Parathyroid adenoma (tissue), 2 donors: Measurements from ENCODE around the gene CSPG4.

ENCODE experiments used
- H2AFZ ChIP-seq: fragments of 300-600 bp; sonication (generic); one replicate; pipeline ENCODE4 v1.7.0; 2017; ENCODE audit warnings: antibody characterized with exemption, mild to moderate bottlenecking
- H3K27ac ChIP-seq: fragments of 300-600 bp; sonication (generic); one replicate; pipeline ENCODE4 v1.7.0; 2017
- H3K27me3 ChIP-seq: fragments of 300-600 bp; sonication (generic); one replicate; pipeline ENCODE4 v1.7.0; 2017; ENCODE audit warnings: low read length; ENCODE audit not compliant: control insufficient read depth, insufficient read depth
- H3K36me3 ChIP-seq: fragments of 300-600 bp; sonication (generic); one replicate; pipeline ENCODE4 v1.7.0; 2017; ENCODE audit warnings: low read length; ENCODE audit not compliant: control insufficient read depth, insufficient read depth
- H3K4me1 ChIP-seq: fragments of 300-600 bp; sonication (generic); one replicate; pipeline ENCODE4 v1.7.0; 2017; ENCODE audit warnings: control low read depth
- H3K4me2 ChIP-seq: fragments of 300-600 bp; sonication (generic); one replicate; pipeline ENCODE4 v1.7.0; 2017; ENCODE audit warnings: low read length
- H3K4me3 ChIP-seq: fragments of 300-600 bp; sonication (generic); one replicate; pipeline ENCODE4 v1.7.0; 2017; ENCODE audit warnings: low read depth, low read length
- H3K79me2 ChIP-seq: fragments of 300-600 bp; sonication (generic); one replicate; pipeline ENCODE4 v1.7.0; 2017; ENCODE audit warnings: control low read depth
- H3K9ac ChIP-seq: fragments of 300-600 bp; sonication (generic); one replicate; pipeline ENCODE4 v1.7.0; 2017; ENCODE audit warnings: mild to moderate bottlenecking
- H3K9me3 ChIP-seq: fragments of 300-600 bp; sonication (generic); one replicate; pipeline ENCODE4 v1.7.0; 2017; ENCODE audit warnings: low read length; ENCODE audit not compliant: control insufficient read depth
- CTCF ChIP-seq: fragments of 300-600 bp; sonication (generic); IDR thresholded peaks from one replicate; pipeline ENCODE4 v1.7.0; 2017; ENCODE audit warnings: antibody characterized with exemption, mild to moderate bottlenecking
- donor health status: primary hyperparathyroidism.

Gene CSPG4

GRCh38 chr15:75723847-75724660, 11.4 kb upstream of the CSPG4 start:
- Histone ChIP-seq H3K4me1 (no peaks in the 10 kb centered on the region), H3K79me2 (no peaks in the 10 kb centered on the region), H3K36me3 (no peaks in the 10 kb centered on the region), H3K27ac (no peak overlapping the region), H3K9ac (no peak overlapping the region), H3K27me3 (no peaks in the 10 kb centered on the region), H3K4me2 (no peak overlapping the region), H3K9me3 (no peaks in the 10 kb centered on the region), H3K4me3 (no peak overlapping the region), H2AFZ (no peak overlapping the region)
- no peak for TF ChIP-seq CTCF

- H3K27me3 ChIP-seq: no peaks in the 10 kb centered on the region
- no peak overlapping the region for H3K27ac ChIP-seq
- H2AFZ ChIP-seq: no peak overlapping the region
- no peak overlapping the region for H3K4me2 ChIP-seq
- TF ChIP-seq CTCF: no peak
- H3K36me3 ChIP-seq: no peaks in the 10 kb centered on the region
- no peaks in the 10 kb centered on the region for H3K4me1 ChIP-seq
- no peaks in the 10 kb centered on the region for H3K79me2 ChIP-seq
- no peak overlapping the region for H3K4me3 ChIP-seq
- H3K9ac ChIP-seq: no peak overlapping the region
- H3K9me3 ChIP-seq: no peaks in the 10 kb centered on the region
These were observed 10.7 kb upstream of the CSPG4 start for GRCh38 chr15:75723171-75723846.

GRCh38 chr15:75721923-75722870, 9.5 kb upstream of the CSPG4 start:
- H3K79me2 ChIP-seq: no peaks in the 10 kb centered on the region
- H3K4me3 ChIP-seq: no peak overlapping the region
- H3K9ac ChIP-seq: no peak overlapping the region
- H3K27ac ChIP-seq: no peak overlapping the region
- TF ChIP-seq CTCF: no peak
- no peak overlapping the region for H3K4me2 ChIP-seq
- no peaks in the 10 kb centered on the region for H3K4me1 ChIP-seq
- H3K27me3 ChIP-seq: no peaks in the 10 kb centered on the region
- H2AFZ ChIP-seq: no peak overlapping the region
- H3K36me3 ChIP-seq: no peaks in the 10 kb centered on the region
- no peaks in the 10 kb centered on the region for H3K9me3 ChIP-seq

GRCh38 chr15:75721480-75721922, 8.9 kb upstream of the CSPG4 start:
- H3K4me3 ChIP-seq: no peak overlapping the region
- no peaks in the 10 kb centered on the region for H3K9me3 ChIP-seq
- no peaks in the 10 kb centered on the region for H3K79me2 ChIP-seq
- no peaks in the 10 kb centered on the region for H3K36me3 ChIP-seq
- no peaks in the 10 kb centered on the region for H3K4me1 ChIP-seq
- no peak for TF ChIP-seq CTCF
- no peak overlapping the region for H2AFZ ChIP-seq
- no peak overlapping the region for H3K4me2 ChIP-seq
- H3K27ac ChIP-seq: no peak overlapping the region
- H3K27me3 ChIP-seq: no peaks in the 10 kb centered on the region
- H3K9ac ChIP-seq: no peak overlapping the region
